Measurements from ENCODE around the gene MAN2C1. TPM values are rescaled to one million over a fixed set of nuclear protein-coding genes. Genes with fewer than 3 reads are reported as not detected.

The MAN2C1 gene
- total RNA-seq, 1 donor from 2014 or later: 80.8 TPM

GRCh38 chr15:75371901-75372688 lies 3.7 kb upstream of the MAN2C1 start:
- peaks cover 12% of the 10 kb centered on the region for H3K4me1 Mint-ChIP-seq (ENCODE audit: low read depth, unreplicated experiment)
- H4K20me1 ChIP-seq (ENCODE audit: insufficient read depth, low read length): peaks cover 18% of the 10 kb centered on the region
- H3K36me3 Mint-ChIP-seq (ENCODE audit: low read depth, unreplicated experiment): peaks cover 20% of the 10 kb centered on the region
- H3K9me3 ChIP-seq (ENCODE audit: insufficient read depth, low read depth, low read length): no peaks in the 10 kb centered on the region
- H3K27ac Mint-ChIP-seq (ENCODE audit: unreplicated experiment): no peak overlapping the region
- peaks cover 29% of the 10 kb centered on the region for H3K36me3 ChIP-seq (ENCODE audit: insufficient read depth, low read length)
- H3K27ac ChIP-seq (ENCODE audit: low read depth, low read length): no peak overlapping the region
- H2AFZ ChIP-seq (ENCODE audit: low read depth, low read length): no peak overlapping the region
- H3K4me1 ChIP-seq (ENCODE audit: insufficient read depth, low read length): peaks cover 16% of the 10 kb centered on the region
- FAIRE-seq (no peak), DNase-seq (ENCODE audit: low read depth) (no peak)
- H3K27me3 Mint-ChIP-seq (ENCODE audit: low read depth, unreplicated experiment): no peaks in the 10 kb centered on the region
- TF ChIP-seq, protein P1, sequence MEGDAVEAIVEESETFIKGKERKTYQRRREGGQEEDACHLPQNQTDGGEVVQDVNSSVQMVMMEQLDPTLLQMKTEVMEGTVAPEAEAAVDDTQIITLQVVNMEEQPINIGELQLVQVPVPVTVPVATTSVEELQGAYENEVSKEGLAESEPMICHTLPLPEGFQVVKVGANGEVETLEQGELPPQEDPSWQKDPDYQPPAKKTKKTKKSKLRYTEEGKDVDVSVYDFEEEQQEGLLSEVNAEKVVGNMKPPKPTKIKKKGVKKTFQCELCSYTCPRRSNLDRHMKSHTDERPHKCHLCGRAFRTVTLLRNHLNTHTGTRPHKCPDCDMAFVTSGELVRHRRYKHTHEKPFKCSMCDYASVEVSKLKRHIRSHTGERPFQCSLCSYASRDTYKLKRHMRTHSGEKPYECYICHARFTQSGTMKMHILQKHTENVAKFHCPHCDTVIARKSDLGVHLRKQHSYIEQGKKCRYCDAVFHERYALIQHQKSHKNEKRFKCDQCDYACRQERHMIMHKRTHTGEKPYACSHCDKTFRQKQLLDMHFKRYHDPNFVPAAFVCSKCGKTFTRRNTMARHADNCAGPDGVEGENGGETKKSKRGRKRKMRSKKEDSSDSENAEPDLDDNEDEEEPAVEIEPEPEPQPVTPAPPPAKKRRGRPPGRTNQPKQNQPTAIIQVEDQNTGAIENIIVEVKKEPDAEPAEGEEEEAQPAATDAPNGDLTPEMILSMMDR (IDR thresholded peaks at IDR 0.05; ENCODE audit: insufficient read depth, low read depth, low read length): no peak
- no peak for TF ChIP-seq EZH2 (IDR thresholded peaks at IDR 0.05; ENCODE audit: insufficient read depth, low read length)
- H3K4me3 ChIP-seq (ENCODE audit: insufficient read depth, low read depth, low read length): no peak overlapping the region
- H3K79me2 ChIP-seq (ENCODE audit: insufficient read depth, low read length): peaks cover 21% of the 10 kb centered on the region
- H3K4me2 ChIP-seq (ENCODE audit: low read length): no peak overlapping the region
- no peak overlapping the region for H3K9ac ChIP-seq (ENCODE audit: low read length)
- no peaks in the 10 kb centered on the region for H3K27me3 ChIP-seq (ENCODE audit: insufficient read depth, low read length)
- no peaks in the 10 kb centered on the region for H3K9me3 Mint-ChIP-seq (ENCODE audit: unreplicated experiment)
- no peak overlapping the region for H3K4me3 Mint-ChIP-seq (ENCODE audit: unreplicated experiment)

GRCh38 chr15:75371486-75371885 lies 3.1 kb upstream of the MAN2C1 start:
- no peak for FAIRE-seq
- H3K9me3 Mint-ChIP-seq (ENCODE audit: unreplicated experiment): no peaks in the 10 kb centered on the region

More at GRCh38 chr15:75371486-75371885, 3.1 kb upstream of the MAN2C1 start:
- no peaks in the 10 kb centered on the region for H3K9me3 ChIP-seq (ENCODE audit: insufficient read depth, low read depth, low read length)
- no peak overlapping the region for H3K4me3 Mint-ChIP-seq (ENCODE audit: unreplicated experiment)
- peaks cover 12% of the 10 kb centered on the region for H3K4me1 Mint-ChIP-seq (ENCODE audit: low read depth, unreplicated experiment)
- H3K27me3 ChIP-seq (ENCODE audit: insufficient read depth, low read length): no peaks in the 10 kb centered on the region
- H3K4me3 ChIP-seq (ENCODE audit: insufficient read depth, low read depth, low read length): no peak overlapping the region
- no peak overlapping the region for H3K9ac ChIP-seq (ENCODE audit: low read length)
- no peak for DNase-seq (ENCODE audit: low read depth)
- peaks cover 16% of the 10 kb centered on the region for H3K4me1 ChIP-seq (ENCODE audit: insufficient read depth, low read length)
- no peak overlapping the region for H2AFZ ChIP-seq (ENCODE audit: low read depth, low read length)
- no peak overlapping the region for H3K27ac Mint-ChIP-seq (ENCODE audit: unreplicated experiment)
- H3K27ac ChIP-seq (ENCODE audit: low read depth, low read length): no peak overlapping the region
- peaks cover 21% of the 10 kb centered on the region for H3K79me2 ChIP-seq (ENCODE audit: insufficient read depth, low read length)
- peaks cover 26% of the 10 kb centered on the region for H3K36me3 ChIP-seq (ENCODE audit: insufficient read depth, low read length)
- no peak for TF ChIP-seq EZH2 (IDR thresholded peaks at IDR 0.05; ENCODE audit: insufficient read depth, low read length)
- TF ChIP-seq, protein P1 (IDR thresholded peaks at IDR 0.05; ENCODE audit: insufficient read depth, low read depth, low read length): no peak
- H3K36me3 Mint-ChIP-seq (ENCODE audit: low read depth, unreplicated experiment): peaks cover 20% of the 10 kb centered on the region
- no peaks in the 10 kb centered on the region for H3K27me3 Mint-ChIP-seq (ENCODE audit: low read depth, unreplicated experiment)
- no peak overlapping the region for H3K4me2 ChIP-seq (ENCODE audit: low read length)
- peaks cover 24% of the 10 kb centered on the region for H4K20me1 ChIP-seq (ENCODE audit: insufficient read depth, low read length)
